ENCODE data around the gene UGT1A7. TPM values are rescaled to one million over a fixed set of nuclear protein-coding genes. Genes with fewer than 3 reads are reported as not detected.
"Not testable (repeated sequence)": the region's sequence is repeated elsewhere in the genome, so short reads cannot be mapped to it uniquely, and the experiment has no call there.

UGT1A7 gene
- total RNA-seq, 1 donor from 2014 or later: 4.9 TPM

DNA sequence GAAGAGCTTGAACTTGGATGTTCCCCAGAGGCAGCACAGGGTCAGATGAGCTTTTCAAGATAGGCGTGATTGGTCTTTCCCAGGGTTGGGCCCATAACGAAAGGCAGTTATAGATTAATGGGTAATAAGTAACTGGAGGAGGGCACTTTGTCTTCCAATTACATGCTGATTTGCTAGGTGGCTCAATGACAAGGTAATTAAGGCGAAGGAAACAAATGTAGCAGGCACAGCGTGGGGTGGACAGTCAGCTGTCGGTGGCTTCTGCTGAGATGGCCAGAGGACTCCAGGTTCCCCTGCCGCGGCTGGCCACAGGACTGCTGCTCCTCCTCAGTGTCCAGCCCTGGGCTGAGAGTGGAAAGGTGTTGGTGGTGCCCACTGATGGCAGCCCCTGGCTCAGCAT lies 36.9 kb downstream of the UGT1A7 start, which contains the start of gene UGT1A4:
UGT1A4 (plus strand) TSS at position 185 of the 400 bp plus-strand sequence; CDS start at position 270, 85 bp downstream.
- TF ChIP-seq, protein P1, sequence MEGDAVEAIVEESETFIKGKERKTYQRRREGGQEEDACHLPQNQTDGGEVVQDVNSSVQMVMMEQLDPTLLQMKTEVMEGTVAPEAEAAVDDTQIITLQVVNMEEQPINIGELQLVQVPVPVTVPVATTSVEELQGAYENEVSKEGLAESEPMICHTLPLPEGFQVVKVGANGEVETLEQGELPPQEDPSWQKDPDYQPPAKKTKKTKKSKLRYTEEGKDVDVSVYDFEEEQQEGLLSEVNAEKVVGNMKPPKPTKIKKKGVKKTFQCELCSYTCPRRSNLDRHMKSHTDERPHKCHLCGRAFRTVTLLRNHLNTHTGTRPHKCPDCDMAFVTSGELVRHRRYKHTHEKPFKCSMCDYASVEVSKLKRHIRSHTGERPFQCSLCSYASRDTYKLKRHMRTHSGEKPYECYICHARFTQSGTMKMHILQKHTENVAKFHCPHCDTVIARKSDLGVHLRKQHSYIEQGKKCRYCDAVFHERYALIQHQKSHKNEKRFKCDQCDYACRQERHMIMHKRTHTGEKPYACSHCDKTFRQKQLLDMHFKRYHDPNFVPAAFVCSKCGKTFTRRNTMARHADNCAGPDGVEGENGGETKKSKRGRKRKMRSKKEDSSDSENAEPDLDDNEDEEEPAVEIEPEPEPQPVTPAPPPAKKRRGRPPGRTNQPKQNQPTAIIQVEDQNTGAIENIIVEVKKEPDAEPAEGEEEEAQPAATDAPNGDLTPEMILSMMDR (IDR thresholded peaks at IDR 0.05): no peak
- TF ChIP-seq POLR2A (IDR thresholded peaks at IDR 0.05): no peak
- TF ChIP-seq POLR2AphosphoS5 (IDR thresholded peaks at IDR 0.05; ENCODE audit: insufficient read depth in 1 of 2, low read depth in 1 of 2): no peak
- Histone ChIP-seq H3K9me3 (no peaks in the 10 kb centered on the region), H3K36me3 (no peaks in the 10 kb centered on the region), H3K4me3 (no peak within 1 kb of the TSS), H3K27me3 (no peaks in the 10 kb centered on the region), H3K4me1 (no peaks in the 10 kb centered on the region), H3K27ac (no peak within 1 kb of the TSS)
- intact Hi-C loops (cut with DNase I): no loop called here
- DNase-seq (ENCODE audit: extremely low spot score in 2 of 2): no peak

DNA sequence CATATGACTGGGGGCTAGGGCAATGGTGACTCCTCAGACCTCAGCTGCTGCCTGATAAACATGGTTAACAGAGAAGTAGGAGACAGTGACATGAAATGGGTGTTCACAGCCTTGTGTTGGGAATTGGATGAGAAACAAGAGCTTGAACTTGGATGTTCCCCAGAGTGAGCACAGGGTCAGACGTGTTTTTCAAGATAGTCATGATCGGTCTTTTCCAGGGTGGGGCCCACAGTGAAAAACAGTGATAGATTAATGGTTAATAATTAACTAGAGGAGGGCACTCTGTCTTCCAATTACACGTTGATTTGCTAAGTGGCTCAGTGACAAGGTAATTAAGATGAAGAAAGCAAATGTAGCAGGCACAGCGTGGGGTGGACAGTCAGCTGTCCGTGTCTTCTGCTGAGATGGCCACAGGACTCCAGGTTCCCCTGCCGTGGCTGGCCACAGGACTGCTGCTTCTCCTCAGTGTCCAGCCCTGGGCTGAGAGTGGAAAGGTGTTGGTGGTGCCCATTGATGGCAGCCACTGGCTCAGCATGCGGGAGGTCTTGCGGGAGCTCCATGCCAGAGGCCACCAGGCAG lies 47.1 kb downstream of the UGT1A7 start, which contains the start of gene UGT1A3:
UGT1A3 (plus strand) TSS at position 320 of the 579 bp plus-strand sequence; CDS start at position 405, 85 bp downstream.
- H3K9me3 ChIP-seq: no peaks in the 10 kb centered on the region
- no peaks in the 10 kb centered on the region for H3K36me3 ChIP-seq
- H3K27ac ChIP-seq: no peak within 1 kb of the TSS
- no peaks in the 10 kb centered on the region for H3K27me3 ChIP-seq
- no peaks in the 10 kb centered on the region for H3K4me1 ChIP-seq
- DNase-seq (ENCODE audit: extremely low spot score in 2 of 2): no peak
- intact Hi-C loops (cut with DNase I): no loop called here
- no peak within 1 kb of the TSS for H3K4me3 ChIP-seq
- TF ChIP-seq POLR2AphosphoS5 (IDR thresholded peaks at IDR 0.05; ENCODE audit: insufficient read depth in 1 of 2, low read depth in 1 of 2) (no peak), POLR2A (IDR thresholded peaks at IDR 0.05) (no peak)
- TF ChIP-seq, protein P1 (IDR thresholded peaks at IDR 0.05): no peak

DNA sequence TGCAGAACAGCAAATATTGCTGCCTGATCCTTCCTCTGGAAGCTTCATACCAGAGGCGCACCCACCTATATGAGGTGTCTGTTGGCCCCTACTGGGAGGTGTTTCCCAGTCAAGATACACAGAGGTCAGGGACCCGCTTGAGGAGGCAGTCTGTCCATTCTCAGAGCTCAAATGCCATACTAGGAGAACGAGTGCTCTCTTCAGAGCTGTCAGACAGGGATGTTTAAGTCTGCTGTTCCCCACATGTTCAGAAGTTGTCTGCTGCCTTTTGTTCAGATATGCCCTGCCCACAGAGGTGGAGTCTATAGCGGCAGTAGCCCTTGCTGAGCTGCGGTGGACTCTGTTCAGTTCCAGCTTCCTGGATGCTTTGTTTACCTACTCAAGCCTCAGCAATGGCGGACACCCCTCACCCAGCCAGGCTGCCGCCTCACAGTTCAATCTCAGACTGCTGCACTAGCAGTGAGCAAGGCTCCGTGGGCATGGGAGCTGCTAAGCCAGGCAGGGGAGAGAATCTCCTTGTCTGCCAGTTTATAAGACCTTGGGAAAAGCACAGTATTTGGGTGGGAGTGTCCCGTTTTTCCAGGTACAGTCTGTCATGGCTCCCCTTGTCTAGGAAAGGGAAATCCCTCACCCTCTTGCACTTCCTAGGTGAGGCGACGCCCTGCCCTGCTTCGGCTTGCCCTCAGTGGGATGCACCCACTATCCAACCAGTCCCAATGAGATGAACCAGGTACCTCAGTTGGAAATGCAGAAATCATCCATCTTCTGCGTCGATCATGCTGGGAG lies 55.4 kb downstream of the UGT1A7 start:
- H3K27ac ChIP-seq; H3K4me1 ChIP-seq; DNase-seq (ENCODE audit: extremely low spot score in 2 of 2); H3K9me3 ChIP-seq; H3K36me3 ChIP-seq; H3K27me3 ChIP-seq; intact Hi-C loops (cut with DNase I); H3K4me3 ChIP-seq: not testable (repeated sequence)

DNA sequence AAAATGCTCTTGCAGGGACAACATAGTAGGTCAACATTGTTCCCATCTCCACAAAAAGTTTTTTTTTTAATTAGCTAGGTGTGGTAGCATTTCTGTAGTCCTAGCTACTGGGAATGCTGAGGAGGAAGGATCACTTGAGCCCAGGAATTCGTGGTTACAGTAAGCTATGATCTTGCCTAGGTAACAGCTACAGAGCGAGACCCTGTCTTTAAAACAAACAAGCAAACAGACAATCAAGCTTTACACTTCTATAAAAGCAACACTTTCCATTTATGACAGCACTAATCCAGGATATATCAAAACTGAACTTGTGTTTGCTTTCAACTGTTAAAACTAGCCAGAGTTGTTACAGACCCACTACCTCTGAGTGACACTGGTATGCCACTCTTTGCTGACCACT lies 59.2 kb downstream of the UGT1A7 start:
- H3K27me3 ChIP-seq: no peaks in the 10 kb centered on the region
- no peak for DNase-seq (ENCODE audit: extremely low spot score in 2 of 2)
- intact Hi-C loops (cut with DNase I): no loop called here

DNA sequence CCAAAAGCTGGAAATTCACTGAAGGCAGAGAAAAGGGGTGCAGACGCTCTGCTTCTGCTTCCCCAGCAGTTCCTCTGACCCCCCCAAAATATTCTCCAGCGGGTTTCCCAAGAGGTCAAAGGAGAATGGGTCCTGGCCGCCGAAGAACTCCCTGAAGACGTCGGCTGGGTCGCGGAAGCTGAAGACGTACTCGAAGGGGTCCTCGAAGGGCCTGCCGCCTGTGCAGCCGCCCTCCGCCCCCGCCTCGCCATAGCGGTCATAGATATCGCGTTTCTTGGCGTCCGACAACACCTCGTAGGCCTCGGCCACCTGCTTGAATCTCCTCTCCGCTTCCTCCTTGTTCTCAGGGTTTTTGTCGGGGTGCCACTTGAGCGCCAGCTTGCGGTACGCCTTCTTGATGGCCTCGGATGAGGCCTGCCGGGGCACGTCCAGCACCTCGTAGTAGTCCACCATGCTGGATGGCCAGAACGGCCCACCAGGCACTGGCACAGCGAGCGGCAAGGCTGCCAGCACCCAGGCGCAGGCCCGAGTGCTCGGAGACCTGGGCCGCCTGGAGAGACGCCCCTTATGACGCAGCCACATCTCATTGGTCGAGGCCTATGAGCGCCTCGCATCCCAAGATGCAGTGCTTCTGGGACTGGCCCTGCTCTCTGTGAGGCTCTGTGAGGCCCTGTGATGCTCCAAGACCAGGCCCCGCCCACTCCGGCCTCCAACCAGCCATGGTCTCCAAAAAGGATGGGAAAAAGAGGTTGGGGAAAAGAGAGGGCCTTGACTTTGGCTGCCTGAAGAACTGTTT lies 62.0 kb downstream of the UGT1A7 start:
- TF ChIP-seq, protein P1 (IDR thresholded peaks at IDR 0.05): no peak
- TF ChIP-seq POLR2AphosphoS5 (IDR thresholded peaks at IDR 0.05; ENCODE audit: insufficient read depth in 1 of 2, low read depth in 1 of 2) (no peak), POLR2A (IDR thresholded peaks at IDR 0.05) (no peak)
- intact Hi-C loops (cut with DNase I): no loop called here
- no peaks in the 10 kb centered on the region for H3K9me3 ChIP-seq

More for the DNA sequence above, 59.2 kb downstream of the UGT1A7 start:
- Histone ChIP-seq H3K4me1 (no peaks in the 10 kb centered on the region), H3K9me3 (no peaks in the 10 kb centered on the region), H3K36me3 (no peaks in the 10 kb centered on the region), H3K4me3 (no peak overlapping the region), H3K27ac (no peak overlapping the region)
- TF ChIP-seq, protein P1 (IDR thresholded peaks at IDR 0.05): no peak
- TF ChIP-seq POLR2AphosphoS5 (IDR thresholded peaks at IDR 0.05; ENCODE audit: insufficient read depth in 1 of 2, low read depth in 1 of 2) (no peak), POLR2A (IDR thresholded peaks at IDR 0.05) (no peak)

More for the DNA sequence above, 62.0 kb downstream of the UGT1A7 start:
- Histone ChIP-seq H3K36me3 (no peaks in the 10 kb centered on the region), H3K27me3 (no peaks in the 10 kb centered on the region), H3K4me3 (no peak overlapping the region), H3K4me1 (no peaks in the 10 kb centered on the region), H3K27ac (no peak overlapping the region)
- no peak for DNase-seq (ENCODE audit: extremely low spot score in 2 of 2)
